ENCODE measurements around the gene CD24.

Gene CD24

GRCh38 chr6:106981926-106982325, 7.4 kb upstream of the CD24 start:
- whole genome bisulfite sequencing, 2 experiments = 92 to 95% methylated on average over 4 of the region's 4 CpGs
- Histone ChIP-seq H3K27me3 (ENCODE audit: control insufficient read depth, insufficient read depth, low read length, poor library complexity, severe bottlenecking) (no peaks in the 10 kb centered on the region), H3K27ac (ENCODE audit: insufficient read depth, low read depth, low read length, poor library complexity, severe bottlenecking) (no peak overlapping the region), H3K4me3 (ENCODE audit: insufficient read depth, low read depth, low read length) (no peak overlapping the region), H3K4me1 (ENCODE audit: control insufficient read depth, insufficient read depth, low read length) (no peaks in the 10 kb centered on the region), H3K9me3 (ENCODE audit: control insufficient read depth, low read length) (no peaks in the 10 kb centered on the region), H3K36me3 (ENCODE audit: control insufficient read depth, insufficient read depth, low read length) (no peaks in the 10 kb centered on the region)

GRCh38 chr6:106980926-106981325, 6.4 kb upstream of the CD24 start:
- H3K27ac ChIP-seq (ENCODE audit: insufficient read depth, low read depth, low read length, poor library complexity, severe bottlenecking) = no peak overlapping the region
- no peaks in the 10 kb centered on the region for H3K4me1 ChIP-seq (ENCODE audit: control insufficient read depth, insufficient read depth, low read length)
- H3K9me3 ChIP-seq (ENCODE audit: control insufficient read depth, low read length) = no peaks in the 10 kb centered on the region
- 92 to 97% methylated on average over 4 of the region's 4 CpGs for WGBS, 2 experiments
- no peaks in the 10 kb centered on the region for H3K27me3 ChIP-seq (ENCODE audit: control insufficient read depth, insufficient read depth, low read length, poor library complexity, severe bottlenecking)
- H3K4me3 ChIP-seq (ENCODE audit: insufficient read depth, low read depth, low read length) = no peak overlapping the region
- H3K36me3 ChIP-seq (ENCODE audit: control insufficient read depth, insufficient read depth, low read length) = no peaks in the 10 kb centered on the region

- H3K36me3 ChIP-seq (ENCODE audit: control insufficient read depth, insufficient read depth, low read length) = no peaks in the 10 kb centered on the region
- no peak overlapping the region for H3K4me3 ChIP-seq (ENCODE audit: insufficient read depth, low read depth, low read length)
- H3K9me3 ChIP-seq (ENCODE audit: control insufficient read depth, low read length) = no peaks in the 10 kb centered on the region
- no peaks in the 10 kb centered on the region for H3K27me3 ChIP-seq (ENCODE audit: control insufficient read depth, insufficient read depth, low read length, poor library complexity, severe bottlenecking)
- no peak overlapping the region for H3K27ac ChIP-seq (ENCODE audit: insufficient read depth, low read depth, low read length, poor library complexity, severe bottlenecking)
- WGBS, 2 experiments = 0 to 1% methylated on average over 8 of the region's 8 CpGs
- H3K4me1 ChIP-seq (ENCODE audit: control insufficient read depth, insufficient read depth, low read length) = no peaks in the 10 kb centered on the region
These were observed 4.9 kb upstream of the CD24 start for GRCh38 chr6:106979435-106979884.

- H3K4me3 ChIP-seq (ENCODE audit: insufficient read depth, low read depth, low read length) = no peak overlapping the region
- no peaks in the 10 kb centered on the region for H3K4me1 ChIP-seq (ENCODE audit: control insufficient read depth, insufficient read depth, low read length)
- no peaks in the 10 kb centered on the region for H3K36me3 ChIP-seq (ENCODE audit: control insufficient read depth, insufficient read depth, low read length)
- no peak overlapping the region for H3K27ac ChIP-seq (ENCODE audit: insufficient read depth, low read depth, low read length, poor library complexity, severe bottlenecking)
- 89 to 94% methylated on average over 3 of the region's 3 CpGs for WGBS, 2 experiments
- no peaks in the 10 kb centered on the region for H3K27me3 ChIP-seq (ENCODE audit: control insufficient read depth, insufficient read depth, low read length, poor library complexity, severe bottlenecking)
- no peaks in the 10 kb centered on the region for H3K9me3 ChIP-seq (ENCODE audit: control insufficient read depth, low read length)
These were observed 2.7 kb upstream of the CD24 start for GRCh38 chr6:106977246-106977645.

DNA sequence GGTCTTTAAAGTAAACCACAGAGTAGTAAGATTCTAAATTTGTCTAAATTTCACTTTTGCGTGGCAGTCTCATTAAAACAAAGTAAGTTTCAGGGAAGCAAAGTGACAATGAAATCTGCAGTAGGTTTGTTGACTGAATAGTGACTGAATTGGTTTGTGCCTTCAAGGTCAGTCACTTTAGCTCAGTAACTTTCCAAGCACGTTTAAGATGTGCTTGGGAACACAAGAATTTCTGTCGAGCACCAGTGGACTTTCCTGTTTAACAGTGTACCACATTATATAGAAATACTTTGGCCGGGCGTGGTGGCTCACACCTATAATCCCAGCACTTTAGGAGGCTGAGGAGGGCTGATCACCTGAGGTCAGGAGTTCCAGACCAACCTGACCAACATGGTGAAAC, 1.7 kb upstream of the CD24 start:
- no peaks in the 10 kb centered on the region for H3K36me3 ChIP-seq (ENCODE audit: control insufficient read depth, insufficient read depth, low read length)
- no peaks in the 10 kb centered on the region for H3K4me1 ChIP-seq (ENCODE audit: control insufficient read depth, insufficient read depth, low read length)
- H3K27me3 ChIP-seq (ENCODE audit: control insufficient read depth, insufficient read depth, low read length, poor library complexity, severe bottlenecking) = no peaks in the 10 kb centered on the region
- no peaks in the 10 kb centered on the region for H3K9me3 ChIP-seq (ENCODE audit: control insufficient read depth, low read length)
- H3K27ac ChIP-seq (ENCODE audit: insufficient read depth, low read depth, low read length, poor library complexity, severe bottlenecking) = no peak overlapping the region
- WGBS, 2 experiments = 80% methylated on average over 5 of the region's 5 CpGs
- H3K4me3 ChIP-seq (ENCODE audit: insufficient read depth, low read depth, low read length) = peak overlapping the region; percentile 76

DNA sequence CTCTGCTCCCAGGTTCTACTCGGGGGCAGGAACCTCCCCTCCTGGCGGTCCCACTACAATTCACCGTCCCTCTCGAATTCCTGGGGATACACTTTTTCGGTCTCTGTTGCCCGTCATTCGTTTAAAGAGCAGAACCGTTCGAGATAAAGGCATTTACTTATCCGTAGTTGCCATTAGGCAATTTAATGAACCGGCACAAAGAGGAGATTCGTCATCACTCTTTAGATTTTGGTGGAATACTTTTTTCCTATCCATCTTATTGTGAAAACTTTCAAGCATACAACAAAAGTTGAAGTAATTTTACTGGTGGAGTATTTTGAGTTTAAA, 1.2 kb upstream of the CD24 start:
- no peaks in the 10 kb centered on the region for H3K9me3 ChIP-seq (ENCODE audit: control insufficient read depth, low read length)
- WGBS, 2 experiments = 0% methylated on average over 11 to 12 of the region's 12 CpGs
- H3K4me1 ChIP-seq (ENCODE audit: control insufficient read depth, insufficient read depth, low read length) = no peaks in the 10 kb centered on the region

DNA sequence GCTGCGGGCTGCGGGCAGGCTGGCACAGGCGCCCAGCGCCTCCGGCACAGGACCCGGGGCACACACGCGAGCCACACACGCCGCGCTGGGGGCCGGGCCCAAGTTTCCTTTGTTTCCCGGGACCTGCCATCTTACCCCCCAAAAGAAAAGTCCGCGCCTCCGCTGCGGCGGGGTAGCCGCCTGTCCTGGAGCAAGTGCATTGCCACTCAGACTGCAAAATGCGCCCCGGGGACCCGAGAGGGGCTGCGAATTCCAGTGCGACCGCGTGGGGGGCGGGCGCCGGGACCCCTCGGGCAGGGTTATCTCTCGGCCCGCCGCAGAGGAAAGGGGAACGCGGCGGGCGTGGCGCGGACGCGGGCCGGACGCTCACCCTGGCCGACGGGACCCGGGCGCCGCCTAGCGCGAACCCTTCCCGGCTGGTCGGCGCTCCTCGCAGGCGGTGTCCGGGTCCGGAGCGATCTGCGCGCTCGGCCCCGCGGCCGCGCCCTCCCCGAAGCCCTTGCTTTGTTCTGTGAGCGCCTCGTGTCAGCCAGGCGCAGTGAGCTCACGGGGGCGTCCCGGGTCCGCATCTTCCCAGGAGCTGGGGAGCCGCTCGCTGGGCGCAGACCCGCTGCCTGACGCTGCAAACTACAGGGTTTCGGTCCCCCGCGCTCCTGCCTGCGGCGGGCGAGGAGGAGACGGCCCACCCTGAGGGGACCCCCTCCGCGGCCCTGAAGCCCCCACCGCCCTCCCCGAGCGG, 639 bp upstream of the CD24 start:
- H3K27me3 ChIP-seq (ENCODE audit: control insufficient read depth, insufficient read depth, low read length, poor library complexity, severe bottlenecking) = no peaks in the 10 kb centered on the region
- WGBS, 2 experiments = 0% methylated on average over 90 of the region's 90 CpGs

More for the DNA sequence above, 1.2 kb upstream of the CD24 start:
- Histone ChIP-seq H3K36me3 (ENCODE audit: control insufficient read depth, insufficient read depth, low read length) (no peaks in the 10 kb centered on the region), H3K27me3 (ENCODE audit: control insufficient read depth, insufficient read depth, low read length, poor library complexity, severe bottlenecking) (no peaks in the 10 kb centered on the region), H3K4me3 (ENCODE audit: insufficient read depth, low read depth, low read length) (peak overlapping the region; percentile 76), H3K27ac (ENCODE audit: insufficient read depth, low read depth, low read length, poor library complexity, severe bottlenecking) (peak overlapping the region; percentile 99)

GRCh38 chr6:106973836-106974335, 643 bp downstream of the CD24 start:
- Histone ChIP-seq H3K4me3 (ENCODE audit: insufficient read depth, low read depth, low read length) (peak overlapping the region; percentile 98), H3K27me3 (ENCODE audit: control insufficient read depth, insufficient read depth, low read length, poor library complexity, severe bottlenecking) (no peaks in the 10 kb centered on the region), H3K9me3 (ENCODE audit: control insufficient read depth, low read length) (no peaks in the 10 kb centered on the region), H3K36me3 (ENCODE audit: control insufficient read depth, insufficient read depth, low read length) (no peaks in the 10 kb centered on the region), H3K27ac (ENCODE audit: insufficient read depth, low read depth, low read length, poor library complexity, severe bottlenecking) (peak overlapping the region; percentile 92), H3K4me1 (ENCODE audit: control insufficient read depth, insufficient read depth, low read length) (no peaks in the 10 kb centered on the region)
- WGBS, 2 experiments = 0% methylated on average over 32 of the region's 32 CpGs

More for the DNA sequence above, 639 bp upstream of the CD24 start:
- no peaks in the 10 kb centered on the region for H3K36me3 ChIP-seq (ENCODE audit: control insufficient read depth, insufficient read depth, low read length)
- no peaks in the 10 kb centered on the region for H3K9me3 ChIP-seq (ENCODE audit: control insufficient read depth, low read length)
- H3K27ac ChIP-seq (ENCODE audit: insufficient read depth, low read depth, low read length, poor library complexity, severe bottlenecking) = peak overlapping the region; percentile 99
- no peaks in the 10 kb centered on the region for H3K4me1 ChIP-seq (ENCODE audit: control insufficient read depth, insufficient read depth, low read length)
- H3K4me3 ChIP-seq (ENCODE audit: insufficient read depth, low read depth, low read length) = peak overlapping the region; percentile 76

GRCh38 chr6:106973018-106973835, 1.3 kb downstream of the CD24 start:
- no peaks in the 10 kb centered on the region for H3K4me1 ChIP-seq (ENCODE audit: control insufficient read depth, insufficient read depth, low read length)
- no peaks in the 10 kb centered on the region for H3K27me3 ChIP-seq (ENCODE audit: control insufficient read depth, insufficient read depth, low read length, poor library complexity, severe bottlenecking)
- no peaks in the 10 kb centered on the region for H3K9me3 ChIP-seq (ENCODE audit: control insufficient read depth, low read length)
- H3K4me3 ChIP-seq (ENCODE audit: insufficient read depth, low read depth, low read length) = peak overlapping the region; percentile 98
- 0% methylated on average over 48 to 49 of the region's 49 CpGs for WGBS, 2 experiments
- H3K36me3 ChIP-seq (ENCODE audit: control insufficient read depth, insufficient read depth, low read length) = no peaks in the 10 kb centered on the region
- peak overlapping the region; percentile 92 for H3K27ac ChIP-seq (ENCODE audit: insufficient read depth, low read depth, low read length, poor library complexity, severe bottlenecking)

GRCh38 chr6:106972500-106972899, 2.0 kb downstream of the CD24 start:
- 1% methylated on average over 10 of the region's 10 CpGs for WGBS, 2 experiments
- Histone ChIP-seq H3K27me3 (ENCODE audit: control insufficient read depth, insufficient read depth, low read length, poor library complexity, severe bottlenecking) (no peaks in the 10 kb centered on the region), H3K4me3 (ENCODE audit: insufficient read depth, low read depth, low read length) (peak overlapping the region; percentile 98), H3K9me3 (ENCODE audit: control insufficient read depth, low read length) (no peaks in the 10 kb centered on the region), H3K36me3 (ENCODE audit: control insufficient read depth, insufficient read depth, low read length) (no peaks in the 10 kb centered on the region), H3K4me1 (ENCODE audit: control insufficient read depth, insufficient read depth, low read length) (no peaks in the 10 kb centered on the region), H3K27ac (ENCODE audit: insufficient read depth, low read depth, low read length, poor library complexity, severe bottlenecking) (peak overlapping the region; percentile 92)

All from ectodermal cell (in vitro differentiated cells).